Breast epithelium (tissue), 3 donors: ENCODE data around the gene CEP250.
"Not testable (repeated sequence)": the region's sequence is repeated elsewhere in the genome, so short reads cannot be mapped to it uniquely, and the experiment has no call there.

Experiments
- CTCF ChIP-seq, 3 donors: fragments of 450-650 bp; IDR thresholded peaks; one replicate each; pipeline ENCODE4 v1.5.1; 2016 to 2017; ENCODE audit warnings: antibody characterized with exemption in 3 of 3, mild to moderate bottlenecking in 3 of 3, moderate library complexity in 3 of 3
- POLR2AphosphoS5 ChIP-seq, 3 donors: sonication (generic); formaldehyde crosslinking; IDR thresholded peaks; one replicate each; pipeline ENCODE4 v1.6.1; 2017; ENCODE audit warnings: antibody characterized with exemption in 3 of 3

- TF ChIP-seq CTCF, POLR2AphosphoS5 (IDR thresholded peaks at IDR 0.05): not testable (repeated sequence)
Measured at GRCh38 chr20:35517767-35518166, 62.4 kb downstream of the CEP250 start.
